Stimulated activated CD8-positive, alpha-beta memory T cell treated with anti-CD3 and anti-CD28 coated beads, Interleukin-4, amount 100 ng/mL, for 4 hours (primary cell): ENCODE measurements around the gene C4B.
"Not testable (repeated sequence)": the region's sequence is repeated elsewhere in the genome, so short reads cannot be mapped to it uniquely, and the experiment has no call there.

Experiments used
- DNase-seq, 2 donors: peaks; one replicate each; pipeline ENCODE4 v3.0.0-alpha.2; 2020; ENCODE audit warnings: low read depth in 2 of 2, low spot score in 1 of 2

The C4B gene

DNA sequence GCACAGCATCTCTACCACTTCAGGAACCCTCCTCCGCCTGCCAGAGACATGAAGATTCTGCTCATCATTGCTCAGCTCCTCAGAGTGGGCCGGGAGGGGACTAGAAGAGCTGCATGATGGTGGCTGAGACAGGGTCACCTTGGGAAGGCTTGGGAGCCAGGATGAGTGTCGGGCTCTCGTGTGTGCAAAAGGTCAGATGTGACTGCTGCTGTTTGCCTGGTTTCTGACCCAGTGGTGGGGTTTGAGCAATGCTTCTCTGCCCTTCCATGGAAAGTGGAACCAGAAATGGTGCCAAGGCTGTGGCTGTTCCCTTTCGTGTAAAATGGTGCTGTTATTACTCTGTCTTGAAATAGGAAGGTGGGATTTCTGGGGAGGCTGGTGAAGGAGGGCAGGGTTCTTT is 33.6 kb upstream of the C4B start:
- DNase-seq: not testable (repeated sequence)

DNA sequence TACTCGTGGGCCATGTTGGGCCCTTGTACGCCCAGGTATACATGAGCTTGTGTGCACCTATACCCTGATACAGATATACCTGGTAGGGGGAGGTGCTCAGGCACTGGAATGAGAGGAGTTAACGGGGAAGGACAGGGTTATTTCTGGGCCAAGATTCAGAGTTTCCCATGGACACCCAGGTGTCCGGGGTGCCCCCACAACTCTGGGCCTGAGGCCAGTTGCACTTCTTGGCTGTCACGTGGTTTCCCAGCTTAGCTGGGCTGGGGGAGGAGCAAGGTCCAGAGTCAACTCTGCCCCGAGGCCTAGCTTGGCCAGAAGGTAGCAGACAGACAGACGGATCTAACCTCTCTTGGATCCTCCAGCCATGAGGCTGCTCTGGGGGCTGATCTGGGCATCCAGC is 32.9 kb upstream of the C4B start, which contains the start of gene C4A:
Gene C4A (plus strand): TSS at position 314 of the 400 bp plus-strand sequence. CDS start 51 bp downstream, at position 365.
- not testable (repeated sequence) for DNase-seq

DNA sequence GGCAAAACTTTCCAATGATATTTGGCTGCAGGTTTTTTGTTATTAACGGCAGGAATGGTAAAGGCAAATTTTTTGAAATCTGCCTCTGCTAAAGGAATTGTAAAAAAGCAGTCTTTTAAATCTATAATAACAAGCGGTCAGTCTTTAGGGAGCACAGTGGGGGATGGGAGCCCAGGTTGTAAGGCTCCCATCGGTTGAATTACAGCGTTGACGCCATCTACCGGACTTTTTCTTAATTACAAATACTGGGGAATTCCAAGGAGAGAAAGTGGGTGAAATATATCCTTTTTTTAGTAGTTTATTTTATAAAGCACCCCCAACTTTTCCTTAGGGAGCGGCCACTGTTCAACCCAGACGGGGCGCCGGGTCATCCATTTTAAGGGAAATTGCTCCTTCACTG is 25.2 kb upstream of the C4B start:
- DNase-seq: not testable (repeated sequence)

DNA sequence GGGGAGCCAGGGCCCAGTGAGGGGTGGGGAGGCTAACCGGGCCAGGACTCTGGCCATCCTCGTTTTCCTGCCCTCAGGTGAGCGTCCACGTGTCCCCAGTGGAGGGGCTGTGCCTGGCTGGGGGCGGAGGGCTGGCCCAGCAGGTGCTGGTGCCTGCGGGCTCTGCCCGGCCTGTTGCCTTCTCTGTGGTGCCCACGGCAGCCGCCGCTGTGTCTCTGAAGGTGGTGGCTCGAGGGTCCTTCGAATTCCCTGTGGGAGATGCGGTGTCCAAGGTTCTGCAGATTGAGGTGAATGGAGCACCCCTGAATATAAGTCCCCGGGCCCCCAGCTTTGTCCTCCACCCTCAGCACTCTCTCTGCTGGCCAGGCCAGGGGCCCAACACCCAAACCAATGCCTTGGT is 20.2 kb upstream of the C4B start:
- DNase-seq: not testable (repeated sequence)

DNA sequence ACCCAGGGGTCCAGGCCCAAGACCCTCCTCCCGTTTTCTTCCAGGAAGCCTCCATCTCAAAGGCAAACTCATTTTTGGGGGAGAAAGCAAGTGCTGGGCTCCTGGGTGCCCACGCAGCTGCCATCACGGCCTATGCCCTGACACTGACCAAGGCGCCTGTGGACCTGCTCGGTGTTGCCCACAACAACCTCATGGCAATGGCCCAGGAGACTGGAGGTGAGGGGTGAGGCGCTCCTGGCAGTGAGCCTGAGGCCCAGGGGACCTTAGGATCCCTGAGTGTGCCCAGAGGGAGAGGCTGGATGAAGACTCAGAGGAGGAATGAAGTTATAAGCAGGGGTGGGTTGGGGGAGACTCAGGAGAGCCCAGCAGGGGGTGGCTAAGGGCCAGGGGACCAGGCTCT is 18.2 kb upstream of the C4B start:
- DNase-seq: not testable (repeated sequence)

DNA sequence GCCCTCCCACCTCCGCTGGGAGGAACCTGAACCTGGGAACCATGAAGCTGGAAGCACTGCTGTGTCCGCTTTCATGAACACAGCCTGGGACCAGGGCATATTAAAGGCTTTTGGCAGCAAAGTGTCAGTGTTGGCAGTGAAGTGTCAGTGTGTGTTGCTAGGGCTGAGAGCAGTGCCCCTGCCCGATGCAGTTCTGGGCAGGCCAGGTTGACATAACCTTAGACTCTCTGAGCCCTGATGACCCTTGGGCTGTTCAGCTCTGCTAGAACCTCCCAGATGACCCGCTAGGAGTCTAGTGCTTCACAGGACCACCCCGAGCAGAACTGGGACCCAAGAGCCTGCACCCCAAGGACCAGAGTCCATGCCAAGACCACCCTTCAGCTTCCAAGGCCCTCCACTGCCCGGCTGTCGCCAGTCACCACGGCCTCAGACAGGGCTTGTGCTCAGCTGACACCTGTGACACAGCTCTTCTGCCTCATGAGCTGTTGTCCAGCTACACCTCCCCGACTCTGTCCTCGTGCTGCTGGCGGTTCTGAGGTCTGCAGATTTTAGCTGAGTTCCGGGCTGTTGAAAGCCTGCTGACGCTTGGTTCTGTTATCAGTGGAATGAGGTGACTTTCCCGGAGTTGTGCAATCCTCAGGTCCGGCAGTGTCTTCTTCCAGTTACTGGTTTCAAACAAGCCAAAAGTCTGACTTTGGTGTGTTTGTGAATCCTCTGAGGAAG is 11.9 kb upstream of the C4B start:
- DNase-seq: not testable (repeated sequence)

DNA sequence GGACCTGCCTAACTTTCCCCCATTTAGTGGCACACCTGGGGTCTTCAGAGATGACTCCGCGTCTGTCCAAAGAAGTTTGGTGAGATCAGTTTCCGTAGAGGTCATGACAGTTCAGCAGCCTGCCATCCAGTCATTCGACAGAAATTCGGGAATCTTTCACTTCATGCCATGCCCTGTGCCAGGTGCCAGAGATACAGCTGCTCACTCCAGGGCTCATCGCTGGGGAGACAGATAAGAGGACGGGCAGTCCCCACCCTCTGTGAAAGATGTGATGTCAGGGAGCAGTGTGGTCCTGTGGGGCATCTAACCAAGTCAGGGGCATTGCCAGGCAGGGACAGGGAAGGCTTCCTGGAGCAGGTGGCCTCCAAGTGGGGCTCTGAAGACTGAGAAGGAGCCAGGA is 11.3 kb upstream of the C4B start:
- not testable (repeated sequence) for DNase-seq

DNA sequence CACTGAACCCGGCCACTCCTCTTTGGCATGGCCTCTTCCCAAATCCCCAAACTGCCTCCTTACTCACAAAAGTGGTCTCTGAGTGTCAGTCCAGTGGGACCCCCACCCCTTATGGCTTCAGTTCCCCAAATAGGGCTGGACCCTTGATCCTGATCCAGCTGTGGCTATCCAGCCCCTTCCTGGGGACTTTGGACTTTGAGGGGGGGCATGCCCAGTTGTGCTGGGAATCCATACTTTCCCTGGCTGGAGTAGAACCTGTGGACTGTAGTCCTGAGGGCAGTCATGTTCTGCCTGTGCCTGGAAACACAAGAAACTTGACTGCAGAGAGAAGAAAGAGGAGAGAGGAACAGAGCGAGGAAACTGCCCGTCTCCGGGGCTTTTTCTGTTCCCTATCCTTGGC is 10.2 kb upstream of the C4B start:
- not testable (repeated sequence) for DNase-seq

DNA sequence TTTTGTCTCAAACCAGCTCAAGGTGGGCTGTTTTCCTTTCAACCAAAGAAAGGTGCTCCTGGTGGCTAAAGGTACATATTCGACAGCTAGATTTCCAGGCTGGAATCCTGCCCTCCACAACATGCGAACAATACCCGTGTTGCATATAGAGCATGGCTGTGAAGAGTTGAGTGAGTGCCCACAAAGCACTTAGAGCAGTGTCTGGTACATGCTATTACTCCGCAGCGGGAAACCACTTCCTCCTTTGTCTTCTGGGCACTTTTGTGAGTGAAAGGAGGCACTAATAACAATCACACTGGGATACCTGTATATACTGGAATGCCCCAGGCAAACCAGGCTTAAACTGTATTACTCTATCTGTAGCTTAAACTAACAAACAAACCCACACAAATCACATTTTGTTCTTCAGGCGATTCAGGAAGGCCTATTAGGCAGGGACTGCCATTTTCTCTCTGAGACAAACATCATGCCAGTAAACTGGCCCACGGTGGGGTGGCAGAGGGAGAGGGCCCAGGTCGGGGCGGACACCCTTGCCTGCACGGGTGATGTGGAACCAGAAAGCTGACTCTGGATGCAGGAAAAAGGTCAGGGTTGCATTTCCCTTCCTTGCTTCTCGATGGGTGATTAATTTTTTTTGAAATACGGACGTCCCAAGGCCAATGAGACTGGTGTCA is 9.6 kb upstream of the C4B start:
- DNase-seq: not testable (repeated sequence)

DNA sequence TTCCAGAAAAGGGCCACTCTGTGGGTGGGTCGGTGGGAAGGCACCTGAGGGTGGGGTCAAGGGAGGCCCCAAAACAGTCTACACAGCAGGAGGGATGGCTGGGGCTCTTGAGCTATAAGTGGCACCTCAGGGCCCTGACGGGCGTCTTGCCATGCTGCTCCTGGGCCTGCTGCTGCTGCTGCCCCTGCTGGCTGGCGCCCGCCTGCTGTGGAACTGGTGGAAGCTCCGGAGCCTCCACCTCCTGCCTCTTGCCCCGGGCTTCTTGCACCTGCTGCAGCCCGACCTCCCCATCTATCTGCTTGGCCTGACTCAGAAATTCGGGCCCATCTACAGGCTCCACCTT is 9.1 kb upstream of the C4B start:
- DNase-seq: not testable (repeated sequence)

DNA sequence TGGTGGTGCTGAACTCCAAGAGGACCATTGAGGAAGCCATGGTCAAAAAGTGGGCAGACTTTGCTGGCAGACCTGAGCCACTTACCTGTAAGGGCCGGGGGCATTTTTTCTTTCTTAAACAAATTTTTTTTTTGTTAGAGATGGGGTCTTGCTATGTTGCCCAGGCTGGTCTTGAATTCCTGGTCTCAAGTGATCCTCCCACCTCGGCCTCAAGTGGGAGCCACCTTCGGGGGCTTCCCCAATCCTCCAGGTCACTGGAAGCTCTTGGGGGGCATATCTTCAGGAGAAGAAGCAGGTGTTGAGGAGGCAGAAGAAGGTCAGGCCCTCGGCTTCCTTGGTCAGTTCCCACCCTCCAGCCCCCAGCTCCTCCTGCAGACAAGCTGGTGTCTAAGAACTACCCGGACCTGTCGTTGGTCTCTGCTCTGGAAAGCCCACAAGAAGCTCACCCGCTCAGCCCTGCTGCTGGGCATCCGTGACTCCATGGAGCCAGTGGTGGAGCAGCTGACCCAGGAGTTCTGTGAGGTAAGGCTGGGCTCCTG is 8.5 kb upstream of the C4B start:
- DNase-seq: not testable (repeated sequence)

DNA sequence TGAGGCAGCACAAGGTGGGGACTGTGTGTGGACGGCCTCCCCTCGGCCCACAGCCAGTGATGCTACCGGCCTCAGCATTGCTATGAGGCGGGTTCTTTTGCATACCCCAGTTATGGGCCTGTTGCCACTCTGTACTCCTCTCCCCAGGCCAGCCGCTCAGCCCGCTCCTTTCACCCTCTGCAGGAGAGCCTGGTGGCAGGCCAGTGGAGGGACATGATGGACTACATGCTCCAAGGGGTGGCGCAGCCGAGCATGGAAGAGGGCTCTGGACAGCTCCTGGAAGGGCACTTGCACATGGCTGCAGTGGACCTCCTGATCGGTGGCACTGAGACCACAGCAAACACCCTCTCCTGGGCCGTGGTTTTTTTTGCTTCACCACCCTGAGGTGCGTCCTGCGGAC is 7.5 kb upstream of the C4B start:
- DNase-seq: not testable (repeated sequence)

DNA sequence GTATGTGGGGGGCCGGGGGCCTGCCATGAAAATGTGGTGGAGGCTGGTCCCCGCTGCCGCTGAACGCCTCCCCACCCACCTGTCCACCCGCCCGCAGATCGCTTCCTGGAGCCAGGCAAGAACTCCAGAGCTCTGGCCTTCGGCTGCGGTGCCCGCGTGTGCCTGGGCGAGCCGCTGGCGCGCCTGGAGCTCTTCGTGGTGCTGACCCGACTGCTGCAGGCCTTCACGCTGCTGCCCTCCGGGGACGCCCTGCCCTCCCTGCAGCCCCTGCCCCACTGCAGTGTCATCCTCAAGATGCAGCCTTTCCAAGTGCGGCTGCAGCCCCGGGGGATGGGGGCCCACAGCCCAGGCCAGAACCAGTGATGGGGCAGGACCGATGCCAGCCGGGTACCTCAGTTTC is 6.6 kb upstream of the C4B start:
- not testable (repeated sequence) for DNase-seq

DNA sequence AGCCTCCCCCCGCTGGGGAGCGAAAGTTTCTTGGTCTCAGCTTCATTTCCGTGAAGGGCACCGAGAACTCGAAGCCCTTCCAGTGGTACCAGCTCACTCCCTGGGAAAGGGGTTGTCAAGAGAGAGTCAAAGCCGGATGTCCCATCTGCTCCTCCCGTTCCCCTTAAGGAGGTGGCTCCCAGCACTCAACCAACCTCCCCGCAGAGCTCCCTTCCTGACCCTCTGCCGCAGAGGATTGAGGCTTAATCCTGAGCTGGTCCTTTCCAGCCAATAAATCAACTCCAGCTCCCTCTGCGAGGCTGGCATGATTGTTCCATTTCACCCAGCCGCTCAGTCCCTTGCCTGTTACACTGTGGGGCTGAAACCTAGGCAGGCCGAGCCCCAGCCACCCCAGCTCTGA is 6.0 kb upstream of the C4B start:
- not testable (repeated sequence) for DNase-seq

DNA sequence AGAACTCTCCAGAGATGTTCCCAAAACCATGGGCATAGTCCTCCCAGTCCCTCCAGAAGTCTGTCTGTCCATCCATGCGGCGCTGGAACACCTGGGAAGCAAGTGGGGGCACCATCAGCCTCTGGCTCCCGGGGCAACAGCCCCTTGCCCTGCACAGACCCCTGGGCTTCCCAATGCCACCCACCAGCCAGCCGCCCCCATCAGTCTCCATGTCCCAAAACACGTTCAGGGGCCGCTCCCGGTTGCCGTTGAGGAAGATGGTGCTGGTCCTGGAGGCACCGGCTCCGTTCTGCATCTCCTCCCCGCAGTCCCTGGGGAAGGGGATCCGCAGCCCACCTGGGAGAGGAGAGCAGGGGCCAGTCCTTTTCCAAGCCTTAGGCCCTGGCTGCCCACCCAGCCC is 5.1 kb upstream of the C4B start:
- DNase-seq: not testable (repeated sequence)

DNA sequence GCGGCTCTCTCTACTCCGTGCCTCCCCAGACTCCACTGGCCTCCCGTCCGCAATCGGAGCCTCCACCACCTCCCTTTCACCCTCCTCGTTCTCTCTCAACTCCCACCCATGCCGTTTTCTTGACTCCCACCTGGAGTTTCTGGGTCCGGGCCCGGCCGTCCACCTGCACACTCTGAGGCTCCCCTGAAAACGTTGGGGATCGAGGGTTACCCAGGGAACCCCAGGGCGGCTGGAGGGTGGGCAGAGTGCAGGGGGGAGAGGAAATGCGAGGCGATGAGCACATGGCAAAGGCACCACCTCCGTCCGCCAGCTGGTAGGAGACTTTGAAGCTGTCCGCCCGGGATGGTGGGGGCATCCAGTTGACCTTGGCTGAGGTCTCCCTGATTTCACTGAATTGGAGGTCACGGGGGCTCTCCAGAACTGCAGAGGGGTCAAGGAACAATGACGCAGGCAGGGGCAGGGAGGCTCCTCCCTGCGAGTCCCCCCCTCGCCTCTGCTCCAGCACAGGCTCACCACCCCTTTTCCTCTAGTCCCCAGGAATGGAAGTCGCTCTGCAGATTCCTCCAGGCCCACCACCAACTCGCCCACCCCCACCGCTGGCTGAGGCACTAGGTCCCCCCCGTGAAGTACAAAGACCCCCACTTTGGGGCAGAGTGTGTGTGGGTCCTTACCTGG is 3.6 kb upstream of the C4B start:
- not testable (repeated sequence) for DNase-seq

DNA sequence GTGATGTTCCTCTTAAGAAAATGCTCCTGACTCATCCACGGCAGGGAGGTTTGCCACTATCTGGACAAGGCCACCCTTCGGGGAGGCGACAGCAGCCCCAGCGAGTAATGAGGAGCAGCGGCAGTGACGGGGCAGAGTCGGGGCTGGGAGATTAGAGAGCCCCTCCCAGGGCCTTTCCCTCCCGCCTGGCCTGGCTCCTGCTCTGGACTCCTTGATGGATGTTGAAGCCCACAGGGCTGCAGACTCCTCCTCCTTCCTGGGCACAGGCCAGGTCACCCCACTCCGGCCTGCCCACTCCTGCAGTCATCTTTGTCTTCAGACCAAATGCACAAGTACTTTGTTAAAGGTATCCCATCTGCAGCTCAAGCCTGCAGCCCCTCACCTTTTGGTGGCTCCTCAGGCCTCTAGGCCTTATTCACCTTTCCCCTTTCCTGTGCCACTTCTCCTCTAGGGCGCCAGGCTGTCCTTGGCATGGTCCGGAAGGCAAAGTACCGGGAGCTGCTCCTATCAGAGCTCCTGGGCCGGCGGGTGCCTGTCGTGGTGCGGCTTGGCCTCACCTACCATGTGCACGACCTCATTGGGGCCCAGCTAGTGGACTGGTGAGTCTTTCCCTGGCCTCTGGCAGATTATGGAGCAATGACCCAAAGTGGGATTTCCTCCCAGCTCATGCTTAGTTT is 1.5 kb upstream of the C4B start:
- DNase-seq: not testable (repeated sequence)

DNA sequence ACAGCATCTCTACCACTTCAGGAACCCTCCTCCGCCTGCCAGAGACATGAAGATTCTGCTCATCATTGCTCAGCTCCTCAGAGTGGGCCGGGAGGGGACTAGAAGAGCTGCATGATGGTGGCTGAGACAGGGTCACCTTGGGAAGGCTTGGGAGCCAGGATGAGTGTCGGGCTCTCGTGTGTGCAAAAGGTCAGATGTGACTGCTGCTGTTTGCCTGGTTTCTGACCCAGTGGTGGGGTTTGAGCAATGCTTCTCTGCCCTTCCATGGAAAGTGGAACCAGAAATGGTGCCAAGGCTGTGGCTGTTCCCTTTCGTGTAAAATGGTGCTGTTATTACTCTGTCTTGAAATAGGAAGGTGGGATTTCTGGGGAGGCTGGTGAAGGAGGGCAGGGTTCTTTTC is 857 bp upstream of the C4B start:
- not testable (repeated sequence) for DNase-seq

DNA sequence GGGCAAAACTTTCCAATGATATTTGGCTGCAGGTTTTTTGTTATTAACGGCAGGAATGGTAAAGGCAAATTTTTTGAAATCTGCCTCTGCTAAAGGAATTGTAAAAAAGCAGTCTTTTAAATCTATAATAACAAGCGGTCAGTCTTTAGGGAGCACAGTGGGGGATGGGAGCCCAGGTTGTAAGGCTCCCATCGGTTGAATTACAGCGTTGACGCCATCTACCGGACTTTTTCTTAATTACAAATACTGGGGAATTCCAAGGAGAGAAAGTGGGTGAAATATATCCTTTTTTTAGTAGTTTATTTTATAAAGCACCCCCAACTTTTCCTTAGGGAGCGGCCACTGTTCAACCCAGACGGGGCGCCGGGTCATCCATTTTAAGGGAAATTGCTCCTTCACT is 7.5 kb downstream of the C4B start:
- DNase-seq: not testable (repeated sequence)

DNA sequence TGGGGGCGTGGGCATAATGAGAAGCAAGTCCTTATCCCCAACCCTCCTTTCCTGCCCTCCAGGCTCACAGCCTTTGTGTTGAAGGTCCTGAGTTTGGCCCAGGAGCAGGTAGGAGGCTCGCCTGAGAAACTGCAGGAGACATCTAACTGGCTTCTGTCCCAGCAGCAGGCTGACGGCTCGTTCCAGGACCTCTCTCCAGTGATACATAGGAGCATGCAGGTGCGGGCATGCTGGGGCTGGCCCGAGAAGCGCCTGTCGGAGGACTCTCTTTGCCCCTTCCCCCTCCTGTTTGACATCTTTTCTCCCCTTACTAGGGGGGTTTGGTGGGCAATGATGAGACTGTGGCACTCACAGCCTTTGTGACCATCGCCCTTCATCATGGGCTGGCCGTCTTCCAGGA is 14.0 kb downstream of the C4B start:
- not testable (repeated sequence) for DNase-seq

DNA sequence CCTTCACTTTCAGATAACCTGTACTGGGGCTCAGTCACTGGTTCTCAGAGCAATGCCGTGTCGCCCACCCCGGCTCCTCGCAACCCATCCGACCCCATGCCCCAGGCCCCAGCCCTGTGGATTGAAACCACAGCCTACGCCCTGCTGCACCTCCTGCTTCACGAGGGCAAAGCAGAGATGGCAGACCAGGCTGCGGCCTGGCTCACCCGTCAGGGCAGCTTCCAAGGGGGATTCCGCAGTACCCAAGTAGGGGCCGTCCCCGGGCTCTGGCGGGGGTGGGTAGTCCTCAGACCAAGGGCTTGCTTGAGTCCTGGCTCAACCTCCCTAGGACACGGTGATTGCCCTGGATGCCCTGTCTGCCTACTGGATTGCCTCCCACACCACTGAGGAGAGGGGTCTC is 15.0 kb downstream of the C4B start:
- not testable (repeated sequence) for DNase-seq
